ENCODE results near the gene AKR7A2. TPM values are rescaled to one million over a fixed set of nuclear protein-coding genes. Genes with fewer than 3 reads are reported as not detected.

The AKR7A2 gene
- total RNA-seq, 2 experiments from 2014 or later, result 11.1 to 11.8 TPM

- POLR2A ChIA-PET, result no interaction called here
- no peak for TF ChIP-seq CTCF (IDR thresholded peaks at IDR 0.05)
- Mint-ChIP-seq H3K9me3 (no peaks in the 10 kb centered on the region), H3K27me3 (no peaks in the 10 kb centered on the region), H3K36me3 (ENCODE audit: low read depth) (no peaks in the 10 kb centered on the region), H3K4me3 (no peak overlapping the region), H3K4me1 (ENCODE audit: low read depth) (no peaks in the 10 kb centered on the region), H3K27ac (no peak overlapping the region)
- Histone ChIP-seq H3K4me3 (ENCODE audit: low read length) (no peak overlapping the region), H3K27ac (ENCODE audit: low read depth in 1 of 2, low read length in 2 of 2) (no peak overlapping the region), H3K36me3 (ENCODE audit: insufficient read depth, low read length) (peaks cover 12% of the 10 kb centered on the region), H3K9me3 (ENCODE audit: control insufficient read depth in 1 of 2, insufficient read depth in 1 of 2, low read length in 2 of 2) (no peaks in the 10 kb centered on the region), H3K27me3 (ENCODE audit: control insufficient read depth in 1 of 2, insufficient read depth in 2 of 2, low read length in 2 of 2) (no peaks in the 10 kb centered on the region), H3K4me1 (ENCODE audit: insufficient read depth, low read length) (no peaks in the 10 kb centered on the region)
- ATAC-seq (ENCODE audit: poor library complexity) (no peak), DNase-seq (no peak)
- intact Hi-C loops (cut with DNase I, micrococcal nuclease), result no loop called here
- CTCF ChIA-PET, result no interaction called here
These were observed 17.7 kb upstream of the AKR7A2 start for GRCh38 chr1:19329611-19330010.

GRCh38 chr1:19329188-19329587 lies 17.2 kb upstream of the AKR7A2 start:
- Mint-ChIP-seq H3K27ac (no peak overlapping the region), H3K4me3 (no peak overlapping the region), H3K27me3 (no peaks in the 10 kb centered on the region), H3K36me3 (ENCODE audit: low read depth) (no peaks in the 10 kb centered on the region), H3K4me1 (ENCODE audit: low read depth) (no peaks in the 10 kb centered on the region), H3K9me3 (no peaks in the 10 kb centered on the region)
- Histone ChIP-seq H3K36me3 (ENCODE audit: insufficient read depth, low read length) (peaks cover 12% of the 10 kb centered on the region), H3K4me3 (ENCODE audit: low read length) (no peak overlapping the region), H3K4me1 (ENCODE audit: insufficient read depth, low read length) (no peaks in the 10 kb centered on the region), H3K27ac (ENCODE audit: low read depth in 1 of 2, low read length in 2 of 2) (no peak overlapping the region), H3K9me3 (ENCODE audit: control insufficient read depth in 1 of 2, insufficient read depth in 1 of 2, low read length in 2 of 2) (no peaks in the 10 kb centered on the region), H3K27me3 (ENCODE audit: control insufficient read depth in 1 of 2, insufficient read depth in 2 of 2, low read length in 2 of 2) (no peaks in the 10 kb centered on the region)
- ChIA-PET CTCF (no interaction called here), POLR2A (no interaction called here)
- TF ChIP-seq CTCF (IDR thresholded peaks at IDR 0.05), result no peak
- no peak for DNase-seq
- intact Hi-C loops (cut with DNase I, micrococcal nuclease), result no loop called here
- ATAC-seq (ENCODE audit: poor library complexity), result no peak

GRCh38 chr1:19328486-19328885 lies 16.5 kb upstream of the AKR7A2 start:
- H3K4me3 Mint-ChIP-seq, result no peak overlapping the region
- H3K27me3 Mint-ChIP-seq, result no peaks in the 10 kb centered on the region
- Histone ChIP-seq H3K27me3 (ENCODE audit: control insufficient read depth in 1 of 2, insufficient read depth in 2 of 2, low read length in 2 of 2) (no peaks in the 10 kb centered on the region), H3K9me3 (ENCODE audit: control insufficient read depth in 1 of 2, insufficient read depth in 1 of 2, low read length in 2 of 2) (no peaks in the 10 kb centered on the region), H3K4me1 (ENCODE audit: insufficient read depth, low read length) (no peaks in the 10 kb centered on the region), H3K4me3 (ENCODE audit: low read length) (no peak overlapping the region), H3K36me3 (ENCODE audit: insufficient read depth, low read length) (peaks cover 12% of the 10 kb centered on the region), H3K27ac (ENCODE audit: low read depth in 1 of 2, low read length in 2 of 2) (no peak overlapping the region)
- no peaks in the 10 kb centered on the region for H3K9me3 Mint-ChIP-seq
- POLR2A ChIA-PET, result no interaction called here
- ATAC-seq (ENCODE audit: poor library complexity) (no peak), DNase-seq (no peak)
- intact Hi-C loops (cut with DNase I, micrococcal nuclease), result no loop called here
- H3K4me1 Mint-ChIP-seq (ENCODE audit: low read depth), result no peaks in the 10 kb centered on the region
- CTCF ChIA-PET, result no interaction called here
- no peak overlapping the region for H3K27ac Mint-ChIP-seq
- no peak for TF ChIP-seq CTCF (IDR thresholded peaks at IDR 0.05)
- H3K36me3 Mint-ChIP-seq (ENCODE audit: low read depth), result no peaks in the 10 kb centered on the region
